GM18951 (cell line): ENCODE measurements around the gene CAMK2B.

Source experiments
- POLR2A ChIP-seq: IDR thresholded peaks from 4 replicates; pipeline ENCODE4 v1.6.1; 2011; ENCODE audit warnings: mild to moderate bottlenecking; ENCODE audit not compliant: insufficient read length, insufficient read depth; ENCODE audit errors: extremely low read depth
- in situ Hi-C: fragments of 300-500 bp; cut with MboI; formaldehyde crosslinking; loops from one replicate; pipeline ENCODE4 v1.12.0; 2022; ENCODE audit warnings: low sequenced_read_pairs, mixed read lengths, inconsistent platforms; ENCODE audit not compliant: unreplicated experiment

CAMK2B gene

DNA sequence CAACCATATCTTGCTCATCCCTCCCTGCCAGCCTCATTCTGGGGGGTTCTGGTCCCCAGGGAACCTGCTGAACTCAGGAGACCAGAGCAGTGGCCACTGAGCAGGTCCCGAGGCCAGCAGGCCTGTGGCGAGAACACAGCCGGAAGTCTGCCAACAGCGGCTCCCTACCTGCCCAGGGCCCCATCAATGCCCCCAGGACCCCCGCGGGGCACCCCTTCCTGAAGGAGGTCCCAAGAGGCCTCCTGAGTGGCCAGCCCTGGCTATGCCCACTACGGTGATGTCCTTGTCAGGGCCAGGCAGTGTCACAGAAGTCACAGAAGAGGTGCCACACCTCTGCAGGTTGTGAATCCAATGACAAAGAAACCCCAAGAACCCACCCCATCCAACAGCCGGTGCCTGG is 58.9 kb downstream of the CAMK2B start:
- no peak for TF ChIP-seq POLR2A
- in situ Hi-C loops: no loop called here

DNA sequence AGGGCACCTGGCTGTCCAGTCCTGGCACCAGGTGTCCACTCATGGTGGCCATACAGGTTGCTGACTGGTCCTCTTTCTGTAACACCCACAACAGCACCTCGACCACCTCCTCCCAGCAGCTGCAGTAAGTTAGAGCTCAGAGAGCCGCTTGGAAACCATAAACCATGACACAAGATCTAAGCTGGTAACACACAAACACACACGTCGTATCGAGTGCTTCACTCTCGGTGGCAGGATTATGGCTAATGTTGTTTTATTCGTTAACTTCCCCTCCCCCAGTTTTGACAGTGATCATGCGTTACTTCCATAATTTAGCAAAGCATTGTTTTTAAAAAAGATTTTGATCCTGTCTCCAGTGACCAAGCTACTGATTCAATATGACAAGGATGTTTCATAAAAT is 59.7 kb downstream of the CAMK2B start:
- in situ Hi-C loops: no loop called here
- TF ChIP-seq POLR2A: no peak

DNA sequence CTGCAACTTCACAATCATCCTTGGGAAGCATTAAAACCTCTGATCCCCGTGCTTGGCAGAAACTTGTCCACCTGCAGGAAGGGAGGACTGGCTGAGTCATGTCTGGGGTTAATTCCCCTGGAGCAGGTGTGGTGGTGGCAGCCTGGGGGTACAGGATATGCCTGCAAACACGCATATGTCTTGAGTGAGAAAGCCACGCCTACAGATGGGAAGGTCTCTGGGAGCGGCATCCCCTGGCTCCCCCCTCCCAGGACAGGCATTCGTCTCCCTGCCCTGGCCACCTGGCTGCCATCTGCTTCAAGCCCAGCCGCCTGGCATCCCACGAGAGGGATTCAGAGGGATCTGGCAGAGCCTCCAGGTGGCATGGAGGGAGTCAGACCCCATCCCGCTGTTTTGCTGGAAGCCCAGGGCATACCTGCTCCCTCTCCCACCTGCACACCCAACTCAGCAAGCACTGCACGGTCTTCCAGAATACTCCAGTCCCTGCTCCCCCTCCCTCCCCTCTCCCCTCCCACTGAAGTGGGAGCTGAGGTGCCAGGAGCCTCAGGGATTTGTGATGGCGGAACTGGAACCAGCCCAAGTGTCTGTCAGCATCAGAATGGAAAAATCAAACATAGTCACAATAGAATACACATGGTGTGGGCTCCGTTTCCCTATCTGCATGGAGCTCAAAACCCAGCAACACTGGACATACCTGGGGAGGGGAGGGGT is 61.0 kb downstream of the CAMK2B start:
- TF ChIP-seq POLR2A: no peak
- in situ Hi-C loops: no loop called here

DNA sequence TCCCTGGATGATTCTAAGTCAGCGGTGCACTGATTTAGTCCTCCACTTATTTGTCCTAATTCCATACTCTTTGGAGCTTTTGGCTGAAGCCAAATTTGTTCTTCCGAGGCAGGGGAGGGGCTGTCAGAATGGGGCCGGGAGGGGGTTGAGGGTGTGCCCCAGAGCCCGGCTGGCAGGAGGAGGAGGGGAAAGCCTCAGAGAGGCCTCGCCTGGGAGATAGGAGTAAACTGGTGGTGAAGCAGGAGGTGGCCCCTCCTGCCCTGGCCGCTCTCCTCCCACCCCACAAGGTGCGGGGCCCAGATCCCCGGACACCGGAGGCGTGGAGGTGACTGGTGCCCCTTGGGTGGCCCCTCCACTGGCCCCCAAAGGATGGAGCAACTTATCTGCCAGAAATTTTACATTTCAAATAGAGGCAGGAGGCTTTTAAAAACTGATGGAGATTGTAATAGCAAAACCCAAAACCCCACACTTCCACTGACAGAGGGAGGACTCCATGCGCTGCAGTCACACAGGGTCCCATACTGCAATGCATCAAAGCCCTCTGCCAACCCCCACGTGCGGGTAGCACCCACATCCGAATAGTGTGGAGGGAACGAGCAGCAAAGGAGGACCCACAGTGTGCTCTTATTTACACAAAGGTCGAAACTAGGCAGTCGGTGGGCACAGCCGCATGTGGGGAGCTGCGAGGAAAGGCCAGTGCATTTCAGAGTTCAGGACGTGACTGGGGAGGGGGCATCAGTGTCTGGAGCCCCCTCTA is 61.9 kb downstream of the CAMK2B start:
- no peak for TF ChIP-seq POLR2A
- in situ Hi-C loops: no loop called here

DNA sequence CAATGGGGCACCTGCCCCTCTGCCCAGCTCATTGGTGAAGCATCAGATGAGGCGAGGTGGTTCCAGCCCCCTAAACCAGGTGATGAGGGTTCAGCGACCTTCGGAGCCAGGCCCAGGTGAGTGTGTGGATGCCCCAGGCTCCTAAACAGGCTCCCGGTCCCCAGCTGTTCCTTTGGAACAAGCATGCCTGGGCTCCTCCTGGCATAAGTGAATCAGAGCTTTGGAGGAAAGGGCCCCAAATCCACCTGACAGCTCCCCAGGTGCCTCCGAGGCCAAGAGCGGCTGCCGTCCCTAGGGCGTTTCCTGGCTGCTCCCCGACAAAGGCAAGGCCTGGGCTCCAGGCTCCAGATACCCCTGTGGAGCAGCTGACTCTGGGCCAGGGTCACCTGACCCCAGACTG is 63.4 kb downstream of the CAMK2B start:
- TF ChIP-seq POLR2A: no peak
- in situ Hi-C loops: no loop called here

DNA sequence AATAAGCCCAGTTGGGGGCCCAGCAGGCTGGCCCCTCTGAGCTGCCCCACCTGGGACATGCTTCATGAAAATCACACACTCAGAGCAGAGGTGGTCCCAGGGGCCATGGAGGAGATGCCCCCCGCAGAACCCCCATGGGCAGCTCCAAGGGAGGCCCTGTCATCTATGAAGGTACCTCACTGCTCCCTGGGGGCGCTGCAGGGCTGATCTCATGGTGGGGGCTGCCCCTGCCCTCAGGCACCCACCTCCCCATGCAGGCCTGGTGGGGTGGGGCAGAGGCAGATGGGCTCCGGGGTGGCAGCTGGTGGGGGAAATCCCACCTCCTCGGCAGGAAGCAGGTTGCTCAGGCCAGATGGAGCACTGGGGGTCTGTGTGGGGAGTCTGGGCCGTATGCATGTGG is 64.2 kb downstream of the CAMK2B start:
- no peak for TF ChIP-seq POLR2A
- in situ Hi-C loops: no loop called here

DNA sequence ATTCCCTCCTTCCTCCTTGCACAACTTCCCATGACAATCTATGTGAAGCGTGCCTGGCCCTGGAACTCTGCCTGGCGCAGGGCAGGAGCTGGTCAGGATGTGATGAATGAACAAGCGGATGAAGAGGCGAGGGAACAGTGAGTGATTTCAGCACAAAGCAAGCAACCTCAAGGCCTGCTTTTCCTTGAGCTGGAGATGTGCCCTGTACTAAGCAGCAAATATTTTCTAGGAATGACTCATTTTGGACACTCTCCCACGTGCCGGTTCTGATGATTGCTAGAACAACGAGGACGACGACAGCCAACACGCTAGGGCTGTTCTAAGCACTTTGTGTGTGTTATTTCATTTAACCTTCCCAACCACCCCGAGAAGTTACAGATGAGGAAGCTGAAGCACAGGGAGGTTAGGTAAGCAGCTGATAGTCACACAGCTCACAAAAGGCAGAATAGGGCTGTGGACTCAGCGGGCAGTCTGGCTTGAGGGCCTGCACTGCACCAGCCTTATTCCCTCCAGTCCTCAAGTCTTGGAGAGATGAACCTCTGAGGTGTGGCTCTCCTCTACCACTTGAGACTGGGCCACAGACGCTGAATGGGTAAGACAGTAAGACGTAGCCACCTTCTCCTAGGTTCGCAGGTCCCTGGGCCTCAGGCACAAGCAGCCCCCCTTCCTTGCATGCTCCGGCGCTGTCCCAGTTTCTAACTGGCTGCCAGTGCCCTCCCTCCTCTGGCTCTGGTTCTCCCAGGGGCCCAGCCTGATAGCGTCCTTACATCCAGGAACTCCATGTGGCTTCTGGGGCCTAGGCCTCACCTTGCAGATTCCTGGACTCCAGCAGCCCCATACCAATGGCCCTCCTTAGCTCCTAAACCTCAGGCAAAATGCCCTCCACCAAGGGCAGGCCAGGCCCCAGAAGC is 65.6 kb downstream of the CAMK2B start:
- no peak for TF ChIP-seq POLR2A
- in situ Hi-C loops: no loop called here

DNA sequence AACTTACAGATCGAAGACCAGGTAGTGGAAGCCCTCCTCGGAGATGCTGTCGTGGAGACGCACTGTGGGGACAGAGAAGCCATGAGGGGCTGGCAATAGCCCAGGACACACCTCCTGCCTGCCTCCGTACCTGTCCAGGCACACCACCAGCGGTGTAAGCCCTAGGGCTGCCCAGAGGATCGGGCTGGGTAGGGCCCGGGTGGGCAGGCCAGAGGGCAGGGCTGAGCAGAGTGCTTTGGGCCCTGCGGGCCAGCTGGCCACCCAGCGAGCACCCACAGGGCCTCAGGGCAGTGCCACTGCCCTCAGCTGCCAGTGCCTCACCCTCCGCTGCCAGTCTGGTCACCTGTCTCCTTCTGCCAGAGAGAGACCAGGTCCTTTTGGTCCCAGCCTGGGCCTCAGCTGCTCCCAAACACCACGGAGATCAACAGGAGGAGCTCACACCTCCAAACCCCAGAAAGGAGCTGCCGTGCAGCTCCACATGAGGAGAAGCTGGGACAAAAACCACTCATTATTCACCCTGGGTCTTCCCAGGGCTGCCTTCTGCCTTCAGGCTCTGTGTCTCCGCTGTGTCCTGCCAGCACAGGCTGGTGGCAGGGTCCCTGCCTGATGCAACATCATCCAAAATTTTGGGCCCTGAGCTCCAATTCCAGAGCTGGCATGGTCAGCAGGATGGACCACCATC is 66.4 kb downstream of the CAMK2B start:
- in situ Hi-C loops: no loop called here
- no peak for TF ChIP-seq POLR2A

DNA sequence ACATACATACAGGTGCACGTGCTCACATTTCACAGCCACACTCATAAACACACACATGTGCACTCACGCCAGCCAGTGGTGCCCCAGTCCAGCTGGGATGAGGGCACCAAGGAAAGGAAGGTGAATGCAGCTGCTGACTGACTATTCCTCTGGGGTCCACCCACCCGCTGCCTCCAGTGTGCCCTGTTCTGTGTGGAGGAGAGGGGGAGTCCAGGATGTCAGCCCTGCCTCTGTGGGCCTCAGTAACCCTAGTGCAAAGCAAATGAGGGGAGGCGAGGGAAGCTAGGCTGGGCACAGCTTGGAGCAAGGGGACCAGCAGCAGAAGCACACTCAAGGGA is 67.0 kb downstream of the CAMK2B start:
- no peak for TF ChIP-seq POLR2A

DNA sequence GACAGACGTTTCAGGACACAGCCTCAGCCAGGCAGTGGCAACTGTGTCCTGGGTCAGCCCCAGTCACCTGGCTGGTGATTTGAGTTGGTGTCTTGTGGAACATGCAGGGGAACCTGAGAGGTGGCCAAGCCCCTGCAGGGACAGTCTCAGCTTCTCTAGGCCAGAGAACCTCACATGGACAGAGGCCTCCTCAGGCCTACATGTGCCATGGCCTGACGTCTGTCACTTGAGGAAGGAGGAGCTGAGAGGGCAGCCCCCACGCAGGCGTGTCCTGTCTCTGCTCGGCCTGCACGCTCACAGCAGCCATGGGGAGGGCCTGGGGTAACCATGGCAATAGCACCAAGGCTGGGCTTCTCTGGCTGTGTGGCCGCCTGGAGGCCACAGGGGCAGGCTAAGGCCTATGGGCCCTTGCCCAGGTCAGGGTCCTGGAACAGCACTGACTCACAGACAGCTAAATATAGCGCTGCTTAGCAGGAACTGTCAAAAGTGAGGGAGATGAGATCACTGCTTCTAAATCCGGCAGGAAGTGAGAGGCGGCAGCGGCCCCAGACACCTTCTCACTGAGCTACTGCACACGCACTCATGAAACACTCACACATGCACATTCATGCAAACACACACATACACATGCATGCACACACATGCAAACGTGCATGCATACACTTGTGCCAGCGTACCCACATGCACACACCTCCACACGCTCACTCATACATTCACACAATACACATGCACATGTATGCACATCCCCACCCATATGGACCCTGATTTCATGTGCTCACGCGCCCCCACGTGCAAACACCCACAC is 67.6 kb downstream of the CAMK2B start:
- in situ Hi-C loops: no loop called here
- peak; percentile 30 for TF ChIP-seq POLR2A

More for the DNA sequence above, 67.0 kb downstream of the CAMK2B start:
- in situ Hi-C loops: no loop called here

DNA sequence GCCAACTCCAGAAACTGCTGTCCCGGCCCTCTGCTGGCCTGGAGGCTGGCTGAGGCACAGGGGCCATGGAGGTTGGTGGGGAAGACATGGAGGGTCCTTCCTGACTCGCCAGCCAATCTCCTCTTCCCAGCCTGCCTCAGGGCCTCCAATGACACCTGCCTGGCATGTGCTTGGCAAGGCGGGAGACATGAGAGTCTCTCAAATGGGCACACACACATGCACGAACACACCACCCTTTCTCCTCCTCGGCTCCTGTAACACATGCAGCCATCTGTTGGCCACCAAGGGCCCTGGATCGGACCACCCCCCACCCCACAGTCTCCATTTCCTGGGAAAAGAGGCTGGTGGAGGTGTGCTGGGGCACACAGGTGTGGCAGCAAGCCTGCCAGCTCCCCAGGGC is 68.2 kb downstream of the CAMK2B start:
- no peak for TF ChIP-seq POLR2A
- in situ Hi-C loops: no loop called here

DNA sequence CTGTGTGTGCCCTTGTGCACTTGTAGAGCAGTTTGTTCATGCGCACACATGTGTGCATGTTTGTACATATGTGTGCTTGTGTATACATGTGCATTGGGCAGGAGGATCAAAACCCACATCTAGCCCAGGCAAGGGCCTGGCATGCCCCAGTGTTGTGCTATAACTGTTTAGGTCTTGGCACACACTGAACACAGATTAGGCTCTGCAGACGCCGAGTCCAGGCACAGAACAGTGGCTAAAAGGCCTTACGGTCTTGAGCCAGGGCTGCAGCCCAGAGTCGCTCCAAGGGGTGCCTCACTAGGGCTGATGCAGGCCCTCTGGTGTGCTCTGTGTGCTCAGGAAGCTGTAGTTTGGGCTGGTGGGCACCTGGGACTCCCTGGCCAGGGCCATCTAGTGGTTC is 68.9 kb downstream of the CAMK2B start:
- TF ChIP-seq POLR2A: no peak
- in situ Hi-C loops: no loop called here
